HG03457 (cell line): ENCODE measurements around the gene XYLT2.
A peak's percentile ranks its signal among the peaks of the same experiment; 100 is the strongest.
"Not testable (repeated sequence)": the region's sequence is repeated elsewhere in the genome, so short reads cannot be mapped to it uniquely, and the experiment has no call there.

Source experiments
- ATAC-seq: cut with Tn5 transposase; IDR thresholded peaks from one replicate; pipeline ENCODE4 v1.9.1; 2021; ENCODE audit warnings: moderate number of reproducible peaks; ENCODE audit not compliant: unreplicated experiment

Gene XYLT2

GRCh38 chr17:50319306-50320004, 26.5 kb upstream of the XYLT2 start:
- no peak for ATAC-seq

- no peak for ATAC-seq
Observed at GRCh38 chr17:50322271-50322670, 23.7 kb upstream of the XYLT2 start.

GRCh38 chr17:50323060-50323459, 22.9 kb upstream of the XYLT2 start:
- no peak for ATAC-seq

DNA sequence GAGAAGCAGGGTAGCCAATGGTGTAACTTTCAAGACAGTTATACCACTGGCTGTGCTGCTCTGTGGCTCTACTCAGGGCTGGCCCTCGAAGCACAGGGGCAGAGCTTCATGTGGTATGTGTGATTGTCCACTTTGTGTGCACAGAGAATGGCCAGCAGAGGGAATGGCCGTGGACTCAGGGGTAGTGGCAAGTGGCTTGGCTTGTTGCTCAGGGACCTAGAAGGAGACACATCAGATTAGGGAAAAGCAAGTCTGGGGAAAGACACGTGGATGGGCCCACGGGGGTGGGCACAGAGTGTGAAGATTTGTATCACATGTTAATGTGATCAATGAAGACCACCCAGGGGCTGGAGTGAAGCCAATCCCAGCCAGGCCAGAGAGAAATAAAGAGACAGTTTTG, 20.0 kb upstream of the XYLT2 start:
- ATAC-seq: no peak

- ATAC-seq: no peak
Observed at GRCh38 chr17:50326831-50327364, 19.0 kb upstream of the XYLT2 start.

DNA sequence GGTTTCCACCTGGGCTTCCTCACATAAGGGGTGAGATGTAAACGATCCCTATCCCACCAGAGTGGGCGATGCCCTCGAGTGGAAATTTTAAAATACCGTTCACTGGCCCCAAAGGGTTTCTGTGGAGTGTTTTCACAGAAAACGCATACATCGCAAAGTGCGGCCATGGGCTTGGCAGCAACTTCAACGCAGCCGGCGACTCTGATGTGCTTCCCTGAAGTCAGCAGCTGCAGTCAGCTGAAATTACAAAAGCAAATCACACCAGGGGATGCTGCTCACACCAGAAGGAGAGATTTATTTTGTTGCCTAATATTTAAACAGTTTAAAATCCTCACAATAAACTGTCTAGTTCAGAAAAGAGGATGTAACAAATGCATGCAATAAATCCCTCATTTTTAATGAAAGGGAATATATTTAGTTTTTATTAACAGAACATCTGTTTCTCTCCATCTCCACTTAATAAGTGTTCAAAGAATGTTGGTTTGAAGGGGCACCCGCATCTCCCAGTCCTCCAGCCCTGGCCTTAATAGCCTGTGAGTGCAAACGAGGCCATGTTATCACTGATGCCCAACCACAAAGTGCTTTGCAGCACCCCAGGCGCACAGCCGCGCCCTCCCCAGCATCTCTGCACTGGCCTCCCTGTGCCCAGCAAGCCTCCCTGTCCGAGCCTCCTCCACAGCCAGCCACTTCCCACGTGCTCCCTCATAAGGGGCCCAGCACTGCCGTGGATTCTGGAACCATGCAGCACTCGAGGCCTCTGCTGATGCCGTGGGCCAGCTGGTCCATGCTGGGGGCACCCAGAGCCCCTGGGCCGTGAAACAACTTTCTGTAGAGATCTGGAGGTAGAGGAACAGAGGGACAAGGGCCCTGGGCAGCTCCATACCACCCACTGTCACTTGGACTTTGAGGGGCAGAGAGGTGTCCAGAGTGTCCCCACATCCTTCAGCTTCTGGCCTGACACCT, 17.3 kb upstream of the XYLT2 start:
- no peak for ATAC-seq

- ATAC-seq: no peak
Observed at GRCh38 chr17:50329716-50330115, 16.2 kb upstream of the XYLT2 start.

- ATAC-seq: no peak
Observed at GRCh38 chr17:50330151-50330775, 15.7 kb upstream of the XYLT2 start.

- ATAC-seq: no peak
Observed at GRCh38 chr17:50331085-50331791, 14.7 kb upstream of the XYLT2 start.

DNA sequence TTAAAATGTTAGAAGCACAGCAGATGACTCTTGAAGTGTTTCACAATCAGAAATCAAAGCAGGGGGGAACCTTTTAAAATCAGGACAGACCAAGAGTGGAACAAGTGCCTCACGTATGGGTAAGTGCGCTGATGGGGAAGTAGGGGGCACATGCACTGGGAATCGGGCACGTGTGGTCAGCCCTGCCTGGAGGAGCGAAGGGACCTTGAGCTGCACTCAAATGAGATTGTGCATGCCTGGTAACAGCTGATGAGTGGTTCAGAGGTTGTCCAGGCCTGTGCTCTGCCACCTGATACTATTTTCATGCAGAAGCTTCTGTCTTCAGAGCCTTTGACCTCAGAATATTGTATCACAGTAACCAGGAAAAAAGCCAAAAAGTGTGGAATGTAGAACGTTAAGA, 13.7 kb upstream of the XYLT2 start:
- ATAC-seq: no peak

DNA sequence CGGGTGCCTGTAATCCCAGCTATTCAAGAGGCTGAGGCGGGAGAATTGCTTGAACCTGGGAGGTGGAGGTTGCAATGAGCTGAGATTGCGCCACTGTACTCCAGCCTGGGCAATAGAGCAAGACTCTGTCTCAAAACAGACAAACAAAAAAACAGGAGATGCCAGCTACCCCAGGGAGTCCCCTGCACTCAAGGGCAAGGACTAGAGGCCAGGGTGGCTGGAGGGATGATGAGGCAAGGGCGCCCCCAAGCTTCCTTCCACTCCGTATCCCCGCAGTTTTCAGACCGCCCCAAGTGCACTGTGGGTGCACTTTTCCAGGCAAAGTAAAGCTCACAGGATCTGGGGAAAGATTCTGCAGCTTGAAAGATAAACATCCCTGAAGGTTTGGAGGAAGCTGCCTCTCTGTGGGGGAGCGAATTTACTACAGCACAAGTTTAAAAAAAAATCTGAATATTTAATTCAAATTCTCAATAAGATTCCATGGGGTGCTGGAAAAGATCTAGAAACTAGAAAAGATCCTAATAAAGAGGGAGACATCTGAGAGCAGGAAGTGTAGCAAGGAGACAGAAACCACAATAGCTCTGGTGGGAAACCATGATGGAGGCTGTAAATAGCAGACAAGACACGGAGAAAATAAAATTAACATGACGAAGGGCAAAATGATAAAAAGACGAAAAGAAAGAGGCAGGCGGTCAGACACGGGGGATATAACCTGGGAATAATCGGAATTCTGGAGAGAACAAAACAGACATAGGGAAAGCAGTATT, 12.5 kb upstream of the XYLT2 start:
- not testable (repeated sequence) for ATAC-seq

GRCh38 chr17:50337956-50338355, 8.0 kb upstream of the XYLT2 start:
- no peak for ATAC-seq

DNA sequence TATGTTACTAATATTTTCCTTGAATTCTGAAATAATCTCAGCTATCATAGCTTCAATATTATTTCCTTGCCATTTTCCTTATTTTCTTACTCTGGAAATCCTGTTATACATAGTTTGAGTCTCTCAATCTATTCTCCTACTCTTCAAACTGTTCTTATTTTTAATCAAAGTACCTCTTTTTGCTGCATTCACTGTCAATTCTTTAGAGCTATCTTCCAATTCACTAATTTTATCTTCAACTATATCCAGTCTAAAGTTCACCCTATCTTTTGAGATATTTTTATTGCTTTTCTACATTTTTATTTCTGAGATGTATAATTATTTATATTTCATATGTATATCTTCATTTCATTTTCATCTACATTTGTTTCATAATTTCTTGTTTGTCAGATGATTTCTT, 7.3 kb upstream of the XYLT2 start:
- ATAC-seq: no peak

DNA sequence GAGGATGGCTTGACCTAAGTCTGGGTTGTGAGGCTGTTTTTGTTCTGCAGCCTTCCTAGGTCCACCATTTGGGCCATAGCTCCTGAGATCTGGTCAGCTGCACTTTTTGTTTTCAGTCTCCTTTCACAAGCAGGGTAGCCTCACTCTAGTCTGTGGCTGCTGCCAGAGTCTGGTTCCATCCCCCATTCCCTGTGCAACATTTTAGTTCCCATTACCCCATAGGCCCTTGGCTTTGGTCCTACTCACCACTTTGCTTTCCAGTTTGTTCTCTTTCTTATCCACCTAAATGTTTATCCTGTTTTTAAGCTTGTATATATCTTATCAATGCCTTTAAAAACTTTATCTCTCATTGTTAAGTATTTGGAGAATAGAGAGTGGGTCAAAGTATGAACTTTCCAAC, 6.5 kb upstream of the XYLT2 start:
- no peak for ATAC-seq

GRCh38 chr17:50344731-50345365, 1.1 kb upstream of the XYLT2 start:
- ATAC-seq: no peak

DNA sequence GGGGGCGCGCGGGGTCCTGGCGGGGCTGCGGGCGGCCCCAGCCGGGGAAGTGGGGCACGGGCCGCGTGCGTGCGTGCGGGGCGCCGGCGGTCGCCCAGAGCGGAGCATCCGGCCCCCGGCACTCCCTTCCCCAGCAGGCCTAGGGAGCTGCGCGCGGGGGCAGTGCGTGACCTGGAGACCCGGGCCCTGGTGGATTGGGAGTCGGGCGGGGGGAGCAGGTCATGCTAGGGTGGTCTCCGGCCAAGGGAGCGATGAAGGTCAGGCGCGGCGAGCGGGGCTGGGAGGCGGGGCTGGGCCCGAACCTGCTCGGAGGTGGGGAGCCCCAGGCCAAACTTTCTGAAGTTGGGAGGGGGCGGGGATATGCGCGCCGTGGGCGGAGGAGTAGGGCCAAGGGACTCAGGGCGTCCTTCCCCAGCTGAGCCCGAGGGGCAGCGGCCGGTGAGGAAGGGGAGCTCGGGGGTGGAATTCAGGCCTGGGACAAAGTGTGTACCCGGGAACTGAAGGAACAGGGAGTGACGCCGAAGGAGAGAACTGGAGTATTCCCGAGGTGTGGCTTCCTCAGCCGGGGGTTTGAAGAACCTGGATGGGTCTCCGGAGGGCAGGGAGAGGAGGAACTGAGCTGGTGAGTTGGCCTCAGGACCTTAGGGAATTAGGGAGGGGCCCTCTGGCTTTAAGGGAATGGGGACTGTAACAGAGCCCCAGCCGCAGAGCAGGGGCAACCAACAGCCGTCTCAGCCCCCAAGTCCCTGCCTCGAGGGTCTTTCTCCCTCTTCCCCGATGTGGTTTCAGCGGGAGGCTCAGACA, 589 bp downstream of the XYLT2 start:
- peak; percentile 41 for ATAC-seq

DNA sequence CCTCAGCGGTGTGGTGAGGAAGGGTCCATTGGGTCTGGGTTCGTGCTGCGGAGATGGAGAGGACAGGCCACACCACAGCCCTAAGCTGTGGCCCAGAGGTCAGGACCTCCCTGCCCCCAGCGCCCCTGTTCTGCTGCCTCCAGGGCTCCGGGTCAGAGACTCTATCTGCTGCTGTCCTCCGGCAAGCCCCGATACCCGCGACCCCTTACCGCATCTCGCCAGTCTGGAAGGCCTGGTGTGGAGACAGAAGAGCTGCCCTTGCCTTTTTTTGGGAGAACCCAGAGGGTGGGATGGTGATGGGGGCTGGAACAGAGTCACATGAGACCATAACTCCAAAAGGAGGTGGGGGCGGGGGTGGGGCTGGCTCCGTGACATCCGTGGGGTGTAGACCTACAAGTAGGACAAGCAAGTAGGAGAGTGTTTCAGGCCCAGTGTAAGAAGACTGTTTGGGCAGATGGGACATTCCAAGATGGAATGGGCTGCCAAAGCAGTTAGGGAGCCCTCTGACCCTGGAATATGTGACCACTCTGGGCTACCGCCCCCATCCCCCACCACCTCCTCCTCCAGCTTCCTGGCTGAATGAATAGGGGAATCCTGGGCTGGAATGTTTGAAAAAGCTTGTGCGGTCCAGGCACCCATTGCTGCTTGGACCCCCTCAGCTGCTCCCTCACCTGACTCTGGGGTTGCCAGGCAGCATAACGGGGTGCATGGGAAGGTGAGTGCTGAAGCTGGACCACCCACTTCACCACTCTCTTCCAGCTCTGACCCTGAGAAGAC, 1.4 kb downstream of the XYLT2 start:
- no peak for ATAC-seq

- no peak for ATAC-seq
Observed at GRCh38 chr17:50347894-50348291, 2.0 kb downstream of the XYLT2 start.
